BLaER1 treated with 17β-estradiol and CSF1 and Interleukin-3, amounts not matched to agents 10 nM and 100 nM (cell line): ENCODE measurements around the gene NEMP1.
A peak's percentile ranks its signal among the peaks of the same experiment; 100 is the strongest.

Source experiments
- H3K27ac ChIP-seq, 11 experiments: shearing (Covaris generic); formaldehyde crosslinking; 2 replicates each; pipeline ENCODE4 v1.8.1; 2022
- H3K27me3 ChIP-seq, 11 experiments: shearing (Covaris generic); formaldehyde crosslinking; 2 replicates each; pipeline ENCODE4 v1.8.1; 2022
- H3K36me3 ChIP-seq, 11 experiments: shearing (Covaris generic); formaldehyde crosslinking; 2 replicates each; pipeline ENCODE4 v1.8.1; 2022
- H3K4me1 ChIP-seq, 10 experiments: shearing (Covaris generic); formaldehyde crosslinking; 2 replicates each; pipeline ENCODE4 v1.8.1; 2022
- H3K4me2 ChIP-seq, 11 experiments: shearing (Covaris generic); formaldehyde crosslinking; 2 replicates each; pipeline ENCODE4 v1.8.1; 2022
- H3K4me3 ChIP-seq, 10 experiments: shearing (Covaris generic); formaldehyde crosslinking; 2 replicates each; pipeline ENCODE4 v1.8.1; 2022
- H3K9ac ChIP-seq, 11 experiments: shearing (Covaris generic); formaldehyde crosslinking; 2 replicates each; pipeline ENCODE4 v1.8.1; 2022
- H3K9me3 ChIP-seq, 11 experiments: shearing (Covaris generic); formaldehyde crosslinking; replicated peaks in 1 of 11; 2 replicates each; pipeline ENCODE4 v1.8.1; 2022
- H4K20me1 ChIP-seq, 11 experiments: shearing (Covaris generic); formaldehyde crosslinking; 2 replicates each; pipeline ENCODE4 v1.8.1; 2022
- Cebpa-rat ChIP-seq, 11 experiments: shearing (Covaris generic); IDR thresholded peaks; 2 replicates each; pipeline ENCODE4 v1.8.1; 2022

NEMP1 gene

DNA sequence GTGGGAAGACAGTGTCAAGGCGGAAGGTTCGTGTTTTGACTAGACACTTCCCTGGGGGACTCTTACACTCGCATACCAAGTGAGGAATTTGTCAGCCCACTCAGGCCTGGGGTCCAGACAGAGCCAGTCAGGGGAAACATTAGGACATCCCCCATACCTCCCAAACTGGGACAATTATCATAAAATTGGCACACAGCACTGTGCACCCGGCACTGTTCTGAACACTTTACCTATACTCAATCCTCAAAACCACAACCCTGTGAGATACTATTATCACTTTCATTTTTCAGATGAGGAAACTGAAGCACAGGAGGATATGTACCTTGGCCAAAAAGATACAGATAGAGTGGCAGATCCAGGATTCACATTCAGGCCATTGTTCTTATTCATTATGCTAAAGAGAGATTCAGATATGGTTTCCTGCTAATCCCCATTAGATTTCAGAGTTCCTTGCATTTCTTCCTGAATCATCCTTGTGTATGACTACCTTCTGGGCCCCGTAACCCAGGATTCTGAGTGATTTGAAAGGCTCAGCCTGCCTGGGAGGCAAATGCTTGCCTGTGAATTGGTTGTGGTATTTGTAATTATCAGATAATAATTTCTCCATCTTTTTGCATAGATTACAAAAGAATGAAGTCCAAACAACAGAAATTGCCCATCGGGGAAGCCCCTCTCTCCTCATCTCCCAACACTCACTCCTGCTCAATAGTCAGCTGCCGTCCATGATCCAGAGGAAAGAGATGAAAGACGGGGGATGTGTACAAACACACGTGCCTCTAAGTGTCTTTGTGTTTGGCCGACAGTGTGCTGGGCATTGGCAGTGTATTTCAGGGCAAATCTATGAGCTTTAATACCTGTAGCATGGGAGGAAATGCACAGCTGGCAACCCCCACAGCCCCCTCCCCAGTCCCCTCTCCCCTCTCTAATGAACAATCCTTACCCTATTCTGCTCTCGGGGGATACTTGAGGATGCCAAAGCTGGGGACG, 66.9 kb downstream of the NEMP1 start:
- Histone ChIP-seq H3K4me3 (no peak overlapping the region), H3K36me3 (no peaks in the 10 kb centered on the region), H3K27me3 (no peaks in the 10 kb centered on the region), H3K9me3 (no peaks in the 10 kb centered on the region), H4K20me1 (no peaks in the 10 kb centered on the region), H3K27ac (no peak overlapping the region), H3K4me1 (peaks cover 0 to 25% (median 6%) of the 10 kb centered on the region in 10 experiments; a peak in 17 of 20 replicates), H3K4me2 (no peak overlapping the region), H3K9ac (no peak overlapping the region)
- no peak for TF ChIP-seq Cebpa-rat (IDR thresholded peaks at IDR 0.05)

GRCh38 chr12:57010627-57011247, 67.9 kb downstream of the NEMP1 start:
- Histone ChIP-seq H3K4me1 (peaks cover 0 to 26% (median 8%) of the 10 kb centered on the region in 10 experiments; a peak in 17 of 20 replicates), H3K36me3 (no peaks in the 10 kb centered on the region), H4K20me1 (peaks cover 0 to 2% (median 0%) of the 10 kb centered on the region in 11 experiments; a peak in 2 of 22 replicates), H3K27ac (no peak overlapping the region), H3K9ac (no peak overlapping the region), H3K4me3 (no peak overlapping the region), H3K27me3 (no peaks in the 10 kb centered on the region), H3K4me2 (no peak overlapping the region), H3K9me3 (no peaks in the 10 kb centered on the region)
- TF ChIP-seq Cebpa-rat (IDR thresholded peaks at IDR 0.05): no peak

DNA sequence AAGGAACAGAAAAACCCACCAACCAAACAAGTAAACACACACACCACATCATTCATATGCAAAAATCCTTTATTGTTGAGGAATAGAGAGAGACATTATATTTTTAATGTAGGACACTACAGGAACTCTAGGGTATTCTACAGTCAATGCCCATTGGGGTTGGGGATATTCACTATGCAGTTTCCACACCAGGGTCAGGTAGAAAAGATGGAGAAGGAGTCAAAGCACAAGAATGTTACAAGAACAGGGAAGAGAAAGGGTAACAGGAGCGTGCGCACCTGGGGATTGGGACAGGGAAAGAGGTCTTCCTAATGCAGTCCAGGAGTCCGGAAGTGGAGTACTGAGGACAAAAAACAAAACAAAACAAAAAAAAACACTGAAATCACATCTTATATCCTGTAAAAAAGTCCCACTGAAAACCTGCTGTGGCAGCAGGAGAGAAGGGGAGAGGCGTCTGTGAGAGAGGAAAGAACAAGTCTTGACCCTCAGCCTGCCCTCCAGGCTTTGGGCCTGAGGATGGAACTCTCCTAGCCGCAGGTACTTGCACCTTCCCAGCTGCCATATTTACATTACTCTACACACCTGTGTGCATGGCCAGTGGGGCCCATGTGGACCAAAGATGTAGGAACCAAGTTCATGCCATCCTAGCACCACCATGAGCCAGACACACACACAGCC, 68.5 kb downstream of the NEMP1 start:
- no peak overlapping the region for H3K4me3 ChIP-seq
- TF ChIP-seq Cebpa-rat (IDR thresholded peaks at IDR 0.05): no peak
- no peak overlapping the region for H3K4me2 ChIP-seq
- no peaks in the 10 kb centered on the region for H3K36me3 ChIP-seq
- no peak overlapping the region for H3K27ac ChIP-seq
- H3K27me3 ChIP-seq: no peaks in the 10 kb centered on the region
- H3K9ac ChIP-seq: no peak overlapping the region
- peaks cover 6 to 31% (median 13%) of the 10 kb centered on the region in 10 experiments for H3K4me1 ChIP-seq
- H3K9me3 ChIP-seq: no peaks in the 10 kb centered on the region
- peaks cover 0 to 9% (median under 1%) of the 10 kb centered on the region in 11 experiments; a peak in 9 of 22 replicates for H4K20me1 ChIP-seq

DNA sequence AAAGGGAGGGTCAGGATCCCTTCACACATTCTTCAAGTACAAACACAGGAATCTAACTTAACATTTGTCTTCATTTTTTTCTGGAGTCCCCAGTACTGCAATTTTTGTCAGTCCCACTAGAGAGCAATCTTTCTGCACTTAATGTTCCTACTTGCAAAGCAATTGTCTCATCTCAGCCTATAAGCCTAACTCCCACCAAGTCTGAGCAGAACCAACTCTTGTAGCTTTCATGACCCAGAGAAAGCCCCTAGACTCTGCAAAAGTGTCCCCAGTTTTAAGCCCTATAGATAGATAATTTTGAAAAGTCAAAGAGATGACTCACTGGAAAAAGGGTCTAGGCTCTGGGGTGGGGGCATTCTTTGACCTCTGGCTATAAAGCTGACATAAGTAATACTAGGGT, 70.4 kb downstream of the NEMP1 start:
- TF ChIP-seq Cebpa-rat (IDR thresholded peaks at IDR 0.05): no peak
- H3K36me3 ChIP-seq: peaks cover 15 to 19% (median 17%) of the 10 kb centered on the region in 11 experiments
- peak overlapping the region in 2 of 11 experiments; percentile 25 to 42; a peak in 1 of 22 replicates for H3K9ac ChIP-seq
- no peaks in the 10 kb centered on the region for H3K9me3 ChIP-seq
- peaks cover 12 to 45% (median 20%) of the 10 kb centered on the region in 10 experiments for H3K4me1 ChIP-seq
- no peaks in the 10 kb centered on the region for H3K27me3 ChIP-seq
- peaks cover 0 to 28% (median 20%) of the 10 kb centered on the region in 11 experiments; a peak in 19 of 22 replicates for H4K20me1 ChIP-seq
- H3K4me2 ChIP-seq: peak overlapping the region in 3 of 11 experiments; percentile 11 to 58 (median 30); a peak in 5 of 22 replicates
- no peak overlapping the region for H3K4me3 ChIP-seq
- no peak overlapping the region for H3K27ac ChIP-seq

- Histone ChIP-seq H3K4me2 (peak overlapping the region; percentile 33 to 70 (median 59); a peak in 20 of 22 replicates), H3K27me3 (no peaks in the 10 kb centered on the region), H3K4me3 (peak overlapping the region; percentile 73 to 96 (median 91); a peak in 18 of 20 replicates), H3K9ac (peak overlapping the region; percentile 9 to 98 (median 96); a peak in 18 of 22 replicates), H4K20me1 (peaks cover 11 to 40% (median 32%) of the 10 kb centered on the region in 11 experiments; a peak in 21 of 22 replicates), H3K4me1 (peaks cover 12 to 48% (median 22%) of the 10 kb centered on the region in 10 experiments), H3K36me3 (peaks cover 28 to 31% (median 30%) of the 10 kb centered on the region in 11 experiments), H3K27ac (peak overlapping the region in 9 of 11 experiments; percentile 0 to 93 (median 43); a peak in 13 of 22 replicates), H3K9me3 (no peaks in the 10 kb centered on the region)
- TF ChIP-seq Cebpa-rat (IDR thresholded peaks at IDR 0.05): no peak
Observed at GRCh38 chr12:57006809-57007475, 71.6 kb downstream of the NEMP1 start.

DNA sequence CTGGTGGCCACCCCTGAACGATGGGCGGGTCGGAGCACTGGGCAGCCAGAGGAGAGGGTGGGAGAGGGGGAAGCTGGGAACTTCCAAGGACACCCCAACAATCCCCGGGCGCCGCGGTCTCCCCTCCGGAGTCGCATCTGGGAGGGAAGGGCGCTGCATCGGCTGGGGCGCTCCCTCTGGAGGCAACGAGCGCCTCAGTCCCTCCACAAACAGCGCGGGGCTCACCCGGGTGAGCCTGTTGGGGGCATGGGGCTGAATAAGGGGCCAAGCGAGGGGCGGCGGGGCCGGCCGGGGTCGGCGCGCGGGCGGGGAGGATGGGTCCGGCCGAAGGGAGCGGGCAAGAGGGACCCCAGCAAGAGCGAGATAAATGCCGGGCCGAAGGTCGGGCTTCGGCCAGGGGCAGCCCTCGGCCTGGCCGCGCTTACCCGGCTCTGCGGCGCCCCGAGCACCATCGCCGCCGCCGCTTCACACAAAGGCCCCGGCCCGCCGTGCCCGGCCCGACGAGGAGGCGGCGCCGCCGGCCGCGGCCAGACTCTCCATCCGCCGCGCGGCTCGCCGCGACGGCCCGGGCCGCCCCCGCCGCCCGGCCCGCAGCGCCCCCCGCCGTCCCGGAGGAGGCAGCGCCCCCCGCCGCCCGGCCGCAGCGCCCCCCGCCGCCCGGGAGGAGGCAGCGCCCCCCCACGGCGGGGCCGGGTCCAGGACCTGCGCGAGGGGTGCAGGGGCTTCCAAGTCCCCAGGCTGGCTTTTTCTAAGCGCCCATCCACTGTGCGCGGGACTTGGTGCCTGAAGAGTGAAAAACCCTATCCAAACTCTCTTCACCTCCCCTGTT, 72.4 kb downstream of the NEMP1 start, which contains the start of gene ZBTB39:
TSS of gene ZBTB39 (minus strand) at position 567 of the 829 bp plus-strand sequence. CDS start 1,629 bp downstream, outside the sequence.
- Histone ChIP-seq H3K36me3 (peaks cover 35 to 39% (median 37%) of the 10 kb centered on the region in 11 experiments), H3K27ac (peak within 1 kb of the TSS; percentile 74 to 94 (median 92)), H3K4me1 (peaks cover 12 to 56% (median 27%) of the 10 kb centered on the region in 10 experiments), H3K9ac (peak within 1 kb of the TSS; percentile 92 to 98 (median 96)), H3K4me2 (peak within 1 kb of the TSS; percentile 77 to 97 (median 93)), H3K27me3 (no peaks in the 10 kb centered on the region), H4K20me1 (peaks cover 16 to 48% (median 40%) of the 10 kb centered on the region in 11 experiments; a peak in 21 of 22 replicates), H3K9me3 (no peaks in the 10 kb centered on the region), H3K4me3 (peak within 1 kb of the TSS; percentile 73 to 96 (median 91))
- TF ChIP-seq Cebpa-rat (IDR thresholded peaks at IDR 0.05): no peak
